HepG2 (cell line): ENCODE measurements around the gene LSM14B. TPM values are rescaled to one million over a fixed set of nuclear protein-coding genes. Genes with fewer than 3 reads are reported as not detected.
A peak's percentile ranks its signal among the peaks of the same experiment; 100 is the strongest.

Experiments used
- ARNT2 ChIP-seq: sonication (generic); formaldehyde crosslinking; IDR thresholded peaks from 2 replicates; pipeline ENCODE4 v1.8.0; 2022; ENCODE audit warnings: mild to moderate bottlenecking, low read depth, missing genetic modification reagents, moderate library complexity
- ATF7 ChIP-seq, 2 experiments: fragments of 450-650 bp in 1 of 2; sonication (generic) in 1 of 2; formaldehyde crosslinking in 1 of 2; IDR thresholded peaks; 2 replicates each; pipeline versions ENCODE4 v1.4.0 to v1.6.1; 2016 to 2020; ENCODE audit warnings: antibody characterized with exemption in 1 of 2, mild to moderate bottlenecking in 1 of 2, missing genetic modification reagents in 1 of 2
- DNMT1 ChIP-seq: sonication (generic); formaldehyde crosslinking; IDR thresholded peaks from 2 replicates; pipeline ENCODE4 v1.5.1; 2020; ENCODE audit warnings: mild to moderate bottlenecking, missing genetic modification reagents
- GATAD1 ChIP-seq: IDR thresholded peaks from 2 replicates; pipeline ENCODE4 v1.6.1; 2016; ENCODE audit warnings: missing genetic modification reagents, missing compliant biosample characterization
- HNF4A ChIP-seq: sonication (generic); formaldehyde crosslinking; IDR thresholded peaks from 2 replicates; pipeline ENCODE4 v1.4.0; 2020; ENCODE audit warnings: missing genetic modification reagents
- MYNN ChIP-seq: sonication (generic); formaldehyde crosslinking; IDR thresholded peaks from 2 replicates; pipeline ENCODE4 v1.4.0; 2020; ENCODE audit warnings: mild to moderate bottlenecking, low read depth, missing genetic modification reagents
- ZNF10 ChIP-seq: sonication (generic); formaldehyde crosslinking; IDR thresholded peaks from 2 replicates; pipeline ENCODE4 v1.4.0; 2020; ENCODE audit warnings: mild to moderate bottlenecking, low read depth, missing genetic modification reagents, borderline replicate concordance
- ZNF552 ChIP-seq: sonication (generic); formaldehyde crosslinking; IDR thresholded peaks from 2 replicates; pipeline ENCODE4 v1.9.0; 2022; ENCODE audit warnings: missing genetic modification reagents, mild to moderate bottlenecking, borderline replicate concordance
- ZNF605 ChIP-seq: sonication (generic); formaldehyde crosslinking; IDR thresholded peaks from 2 replicates; pipeline ENCODE4 v1.8.0; 2022; ENCODE audit warnings: mild to moderate bottlenecking, missing genetic modification reagents
- polyA plus RNA-seq, 8 experiments: library from polyadenylated mRNA; depleted of rRNA in 3 of 8; stranded (reverse) in 7 of 8; unstranded in 1 of 8; fragments of >200 nt; fragmentation: Illumina TruSeq in 4 of 8; extraction: Trizol in 4 of 8; gene quantifications; 2 replicates each; pipeline versions ENCODE4 v1.2.1 to v1.2.3, GENCODE V29; 2011 to 2016; ENCODE audit warnings: low read depth in 4 of 8, missing spikeins in 1 of 8, mixed read lengths in 1 of 8; ENCODE audit not compliant: insufficient read depth in 1 of 8
- total RNA-seq, 5 experiments: library from RNA; depleted of rRNA; stranded (reverse); fragments of >200 nt; fragmentation: Illumina TruSeq; extraction: Trizol; gene quantifications; 2 replicates each; pipeline ENCODE4 v1.2.3, GENCODE V29; 2016; ENCODE audit warnings: low read depth in 1 of 5
- TF ChIP-seq, protein P1 (sequence below): IDR thresholded peaks from 2 replicates; pipeline ENCODE4 v1.6.1; 2016; ENCODE audit warnings: low read depth, missing genetic modification reagents, missing compliant biosample characterization
- TF ChIP-seq, protein P2 (sequence below): sonication (generic); formaldehyde crosslinking; IDR thresholded peaks from 2 replicates; pipeline ENCODE4 v1.9.0; 2022; ENCODE audit warnings: missing genetic modification reagents, mild to moderate bottlenecking, borderline replicate concordance
- TF ChIP-seq, protein P3 (sequence below): sonication (generic); formaldehyde crosslinking; IDR thresholded peaks from 2 replicates; pipeline ENCODE4 v1.5.0; 2020; ENCODE audit warnings: missing genetic modification reagents, mild to moderate bottlenecking, borderline replicate concordance
- TF ChIP-seq, protein P4 (sequence below): sonication (generic); formaldehyde crosslinking; IDR thresholded peaks from 2 replicates; pipeline ENCODE4 v1.4.0; 2020; ENCODE audit warnings: missing genetic modification reagents
- TF ChIP-seq, protein P5 (sequence below): sonication (generic); formaldehyde crosslinking; IDR thresholded peaks from 2 replicates; pipeline ENCODE4 v1.8.1; 2023; ENCODE audit warnings: mild to moderate bottlenecking, missing genetic modification reagents
- TF ChIP-seq, protein P6 (sequence below): sonication (generic); formaldehyde crosslinking; IDR thresholded peaks from 2 replicates; pipeline ENCODE4 v1.8.1; 2022; ENCODE audit warnings: mild to moderate bottlenecking, missing genetic modification reagents

Gene LSM14B
- total and polyA plus RNA-seq, 2 of the 13 experiments (the other 11 are each of a cell fraction or from before 2014, with no cell fraction given), result 43.3 to 79.2 TPM

DNA sequence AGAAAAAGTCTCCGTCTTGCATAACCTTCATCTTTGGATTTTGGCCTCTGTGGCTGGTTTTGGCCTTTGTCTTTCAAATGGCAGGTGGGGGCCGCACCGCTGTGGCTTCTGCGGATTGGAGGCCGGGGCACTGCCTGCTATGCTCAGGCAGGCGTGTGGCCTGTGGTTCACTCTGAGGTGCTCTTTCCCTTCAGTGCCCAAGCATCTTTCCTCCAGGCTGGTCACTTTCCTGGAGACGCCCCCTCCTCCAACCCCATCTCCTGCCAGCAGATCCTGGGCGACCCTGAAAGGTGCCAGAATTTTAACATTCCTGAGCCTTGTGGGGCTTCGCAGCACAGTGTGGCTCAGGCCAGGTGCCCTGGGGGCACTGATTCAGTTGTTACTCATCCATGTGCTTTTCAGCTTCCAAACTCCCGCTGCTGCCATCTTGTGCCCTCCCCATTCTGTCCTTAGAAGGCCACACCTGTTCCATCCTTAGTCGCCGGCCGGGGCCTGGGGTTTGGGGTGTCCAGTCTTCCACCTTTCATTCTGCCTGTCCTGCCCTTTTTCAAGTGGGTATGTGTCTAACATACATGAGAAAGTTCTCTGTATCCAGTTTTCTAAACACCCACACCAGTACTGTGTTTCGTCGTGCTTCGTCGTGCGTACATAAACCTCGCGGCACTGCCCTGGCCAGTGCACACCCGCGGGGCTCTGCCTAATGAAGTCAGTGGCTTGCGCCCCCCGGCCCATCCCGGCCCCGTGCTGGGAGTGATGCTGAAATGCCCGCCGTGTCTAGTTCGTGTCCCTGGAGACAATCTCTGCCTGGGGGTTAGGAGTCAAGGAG, 33.4 kb downstream of the LSM14B start (continued):
- TF ChIP-seq, protein P1, sequence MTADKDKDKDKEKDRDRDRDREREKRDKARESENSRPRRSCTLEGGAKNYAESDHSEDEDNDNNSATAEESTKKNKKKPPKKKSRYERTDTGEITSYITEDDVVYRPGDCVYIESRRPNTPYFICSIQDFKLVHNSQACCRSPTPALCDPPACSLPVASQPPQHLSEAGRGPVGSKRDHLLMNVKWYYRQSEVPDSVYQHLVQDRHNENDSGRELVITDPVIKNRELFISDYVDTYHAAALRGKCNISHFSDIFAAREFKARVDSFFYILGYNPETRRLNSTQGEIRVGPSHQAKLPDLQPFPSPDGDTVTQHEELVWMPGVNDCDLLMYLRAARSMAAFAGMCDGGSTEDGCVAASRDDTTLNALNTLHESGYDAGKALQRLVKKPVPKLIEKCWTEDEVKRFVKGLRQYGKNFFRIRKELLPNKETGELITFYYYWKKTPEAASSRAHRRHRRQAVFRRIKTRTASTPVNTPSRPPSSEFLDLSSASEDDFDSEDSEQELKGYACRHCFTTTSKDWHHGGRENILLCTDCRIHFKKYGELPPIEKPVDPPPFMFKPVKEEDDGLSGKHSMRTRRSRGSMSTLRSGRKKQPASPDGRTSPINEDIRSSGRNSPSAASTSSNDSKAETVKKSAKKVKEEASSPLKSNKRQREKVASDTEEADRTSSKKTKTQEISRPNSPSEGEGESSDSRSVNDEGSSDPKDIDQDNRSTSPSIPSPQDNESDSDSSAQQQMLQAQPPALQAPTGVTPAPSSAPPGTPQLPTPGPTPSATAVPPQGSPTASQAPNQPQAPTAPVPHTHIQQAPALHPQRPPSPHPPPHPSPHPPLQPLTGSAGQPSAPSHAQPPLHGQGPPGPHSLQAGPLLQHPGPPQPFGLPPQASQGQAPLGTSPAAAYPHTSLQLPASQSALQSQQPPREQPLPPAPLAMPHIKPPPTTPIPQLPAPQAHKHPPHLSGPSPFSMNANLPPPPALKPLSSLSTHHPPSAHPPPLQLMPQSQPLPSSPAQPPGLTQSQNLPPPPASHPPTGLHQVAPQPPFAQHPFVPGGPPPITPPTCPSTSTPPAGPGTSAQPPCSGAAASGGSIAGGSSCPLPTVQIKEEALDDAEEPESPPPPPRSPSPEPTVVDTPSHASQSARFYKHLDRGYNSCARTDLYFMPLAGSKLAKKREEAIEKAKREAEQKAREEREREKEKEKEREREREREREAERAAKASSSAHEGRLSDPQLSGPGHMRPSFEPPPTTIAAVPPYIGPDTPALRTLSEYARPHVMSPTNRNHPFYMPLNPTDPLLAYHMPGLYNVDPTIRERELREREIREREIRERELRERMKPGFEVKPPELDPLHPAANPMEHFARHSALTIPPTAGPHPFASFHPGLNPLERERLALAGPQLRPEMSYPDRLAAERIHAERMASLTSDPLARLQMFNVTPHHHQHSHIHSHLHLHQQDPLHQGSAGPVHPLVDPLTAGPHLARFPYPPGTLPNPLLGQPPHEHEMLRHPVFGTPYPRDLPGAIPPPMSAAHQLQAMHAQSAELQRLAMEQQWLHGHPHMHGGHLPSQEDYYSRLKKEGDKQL (CRISPR knock-in tag), result no peak
- TF ChIP-seq ARNT2 (no peak), MYNN (CRISPR knock-in tag) (no peak), ZNF552 (CRISPR knock-in tag) (no peak), ZNF605 (CRISPR knock-in tag) (peak; percentile 80), ATF7 (IDR thresholded peaks at IDR 0.05) (no peak), ATF7 (CRISPR knock-in tag; IDR thresholded peaks at IDR 0.05) (no peak), GATAD1 (peak; percentile 27; the same call in 1 of the 2 replicates), DNMT1 (CRISPR knock-in tag) (no peak), ZNF10 (CRISPR knock-in tag) (no peak), HNF4A (peak; percentile 97)
- TF ChIP-seq, protein P2, sequence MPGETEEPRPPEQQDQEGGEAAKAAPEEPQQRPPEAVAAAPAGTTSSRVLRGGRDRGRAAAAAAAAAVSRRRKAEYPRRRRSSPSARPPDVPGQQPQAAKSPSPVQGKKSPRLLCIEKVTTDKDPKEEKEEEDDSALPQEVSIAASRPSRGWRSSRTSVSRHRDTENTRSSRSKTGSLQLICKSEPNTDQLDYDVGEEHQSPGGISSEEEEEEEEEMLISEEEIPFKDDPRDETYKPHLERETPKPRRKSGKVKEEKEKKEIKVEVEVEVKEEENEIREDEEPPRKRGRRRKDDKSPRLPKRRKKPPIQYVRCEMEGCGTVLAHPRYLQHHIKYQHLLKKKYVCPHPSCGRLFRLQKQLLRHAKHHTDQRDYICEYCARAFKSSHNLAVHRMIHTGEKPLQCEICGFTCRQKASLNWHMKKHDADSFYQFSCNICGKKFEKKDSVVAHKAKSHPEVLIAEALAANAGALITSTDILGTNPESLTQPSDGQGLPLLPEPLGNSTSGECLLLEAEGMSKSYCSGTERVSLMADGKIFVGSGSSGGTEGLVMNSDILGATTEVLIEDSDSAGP (CRISPR knock-in tag), result 0 out of 2 replicates have a peak, but pooled peaks have one; percentile 39
- TF ChIP-seq, protein P3, sequence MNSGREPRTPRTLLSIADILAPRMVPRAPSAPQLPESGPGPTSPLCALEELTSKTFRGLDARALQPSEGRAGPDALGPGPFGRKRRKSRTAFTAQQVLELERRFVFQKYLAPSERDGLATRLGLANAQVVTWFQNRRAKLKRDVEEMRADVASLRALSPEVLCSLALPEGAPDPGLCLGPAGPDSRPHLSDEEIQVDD (CRISPR knock-in tag), result no peak
- TF ChIP-seq, protein P4, sequence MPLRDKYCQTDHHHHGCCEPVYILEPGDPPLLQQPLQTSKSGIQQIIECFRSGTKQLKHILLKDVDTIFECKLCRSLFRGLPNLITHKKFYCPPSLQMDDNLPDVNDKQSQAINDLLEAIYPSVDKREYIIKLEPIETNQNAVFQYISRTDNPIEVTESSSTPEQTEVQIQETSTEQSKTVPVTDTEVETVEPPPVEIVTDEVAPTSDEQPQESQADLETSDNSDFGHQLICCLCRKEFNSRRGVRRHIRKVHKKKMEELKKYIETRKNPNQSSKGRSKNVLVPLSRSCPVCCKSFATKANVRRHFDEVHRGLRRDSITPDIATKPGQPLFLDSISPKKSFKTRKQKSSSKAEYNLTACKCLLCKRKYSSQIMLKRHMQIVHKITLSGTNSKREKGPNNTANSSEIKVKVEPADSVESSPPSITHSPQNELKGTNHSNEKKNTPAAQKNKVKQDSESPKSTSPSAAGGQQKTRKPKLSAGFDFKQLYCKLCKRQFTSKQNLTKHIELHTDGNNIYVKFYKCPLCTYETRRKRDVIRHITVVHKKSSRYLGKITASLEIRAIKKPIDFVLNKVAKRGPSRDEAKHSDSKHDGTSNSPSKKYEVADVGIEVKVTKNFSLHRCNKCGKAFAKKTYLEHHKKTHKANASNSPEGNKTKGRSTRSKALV (CRISPR knock-in tag), result no peak
- TF ChIP-seq, protein P5, sequence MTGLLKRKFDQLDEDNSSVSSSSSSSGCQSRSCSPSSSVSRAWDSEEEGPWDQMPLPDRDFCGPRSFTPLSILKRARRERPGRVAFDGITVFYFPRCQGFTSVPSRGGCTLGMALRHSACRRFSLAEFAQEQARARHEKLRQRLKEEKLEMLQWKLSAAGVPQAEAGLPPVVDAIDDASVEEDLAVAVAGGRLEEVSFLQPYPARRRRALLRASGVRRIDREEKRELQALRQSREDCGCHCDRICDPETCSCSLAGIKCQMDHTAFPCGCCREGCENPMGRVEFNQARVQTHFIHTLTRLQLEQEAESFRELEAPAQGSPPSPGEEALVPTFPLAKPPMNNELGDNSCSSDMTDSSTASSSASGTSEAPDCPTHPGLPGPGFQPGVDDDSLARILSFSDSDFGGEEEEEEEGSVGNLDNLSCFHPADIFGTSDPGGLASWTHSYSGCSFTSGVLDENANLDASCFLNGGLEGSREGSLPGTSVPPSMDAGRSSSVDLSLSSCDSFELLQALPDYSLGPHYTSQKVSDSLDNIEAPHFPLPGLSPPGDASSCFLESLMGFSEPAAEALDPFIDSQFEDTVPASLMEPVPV (CRISPR knock-in tag), result no peak; the same call in 1 of the 2 replicates
- TF ChIP-seq, protein P6, sequence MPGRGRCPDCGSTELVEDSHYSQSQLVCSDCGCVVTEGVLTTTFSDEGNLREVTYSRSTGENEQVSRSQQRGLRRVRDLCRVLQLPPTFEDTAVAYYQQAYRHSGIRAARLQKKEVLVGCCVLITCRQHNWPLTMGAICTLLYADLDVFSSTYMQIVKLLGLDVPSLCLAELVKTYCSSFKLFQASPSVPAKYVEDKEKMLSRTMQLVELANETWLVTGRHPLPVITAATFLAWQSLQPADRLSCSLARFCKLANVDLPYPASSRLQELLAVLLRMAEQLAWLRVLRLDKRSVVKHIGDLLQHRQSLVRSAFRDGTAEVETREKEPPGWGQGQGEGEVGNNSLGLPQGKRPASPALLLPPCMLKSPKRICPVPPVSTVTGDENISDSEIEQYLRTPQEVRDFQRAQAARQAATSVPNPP, result no peak
